Neural progenitor cell (in vitro differentiated cells): ENCODE data around the gene GULP1.

ENCODE experiments used
- EZH2 ChIP-seq: fragments of 200-600 bp; sonication (generic); IDR thresholded peaks from 2 replicates; pipeline ENCODE4 v1.6.1; 2017; ENCODE audit warnings: antibody characterized with exemption, mild to moderate bottlenecking, moderate library complexity
- TF ChIP-seq, protein P1 (sequence below): fragments of 200-600 bp; sonication (generic); IDR thresholded peaks from 2 replicates; pipeline ENCODE4 v1.5.1; 2017; ENCODE audit warnings: antibody characterized with exemption, mild to moderate bottlenecking

- TF ChIP-seq, protein P1, sequence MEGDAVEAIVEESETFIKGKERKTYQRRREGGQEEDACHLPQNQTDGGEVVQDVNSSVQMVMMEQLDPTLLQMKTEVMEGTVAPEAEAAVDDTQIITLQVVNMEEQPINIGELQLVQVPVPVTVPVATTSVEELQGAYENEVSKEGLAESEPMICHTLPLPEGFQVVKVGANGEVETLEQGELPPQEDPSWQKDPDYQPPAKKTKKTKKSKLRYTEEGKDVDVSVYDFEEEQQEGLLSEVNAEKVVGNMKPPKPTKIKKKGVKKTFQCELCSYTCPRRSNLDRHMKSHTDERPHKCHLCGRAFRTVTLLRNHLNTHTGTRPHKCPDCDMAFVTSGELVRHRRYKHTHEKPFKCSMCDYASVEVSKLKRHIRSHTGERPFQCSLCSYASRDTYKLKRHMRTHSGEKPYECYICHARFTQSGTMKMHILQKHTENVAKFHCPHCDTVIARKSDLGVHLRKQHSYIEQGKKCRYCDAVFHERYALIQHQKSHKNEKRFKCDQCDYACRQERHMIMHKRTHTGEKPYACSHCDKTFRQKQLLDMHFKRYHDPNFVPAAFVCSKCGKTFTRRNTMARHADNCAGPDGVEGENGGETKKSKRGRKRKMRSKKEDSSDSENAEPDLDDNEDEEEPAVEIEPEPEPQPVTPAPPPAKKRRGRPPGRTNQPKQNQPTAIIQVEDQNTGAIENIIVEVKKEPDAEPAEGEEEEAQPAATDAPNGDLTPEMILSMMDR: no peak
- TF ChIP-seq EZH2: no peak
These were observed 13.9 kb upstream of the GULP1 start for GRCh38 chr2:188277786-188278185.
